ENCODE measurements around the gene ABHD17B. TPM values are rescaled to one million over a fixed set of nuclear protein-coding genes. Genes with fewer than 3 reads are reported as not detected.

ABHD17B gene
- total RNA-seq, 2 experiments from 2014 or later, result 31.0 to 47.7 TPM

GRCh38 chr9:71928806-71929205 is 17.8 kb upstream of the ABHD17B start:
- intact Hi-C loops (cut with micrococcal nuclease; ENCODE audit: unreplicated experiment), result no loop called here
- TF ChIP-seq EZH2phosphoT487 (IDR thresholded peaks at IDR 0.05; ENCODE audit: borderline replicate concordance, low read depth, low read length) (no peak), CTCF (conservative IDR thresholded peaks at IDR 0.05; ENCODE audit: low read length) (no peak)
- Histone ChIP-seq H3K36me3 (ENCODE audit: insufficient read depth, low read length) (no peaks in the 10 kb centered on the region), H3K9me2 (ENCODE audit: insufficient read depth, low read length) (no peaks in the 10 kb centered on the region), H3K27ac (ENCODE audit: low read depth, low read length, poor library complexity, severe bottlenecking) (no peak overlapping the region), H3K4me1 (ENCODE audit: insufficient read depth, low read length, poor library complexity, severe bottlenecking) (no peaks in the 10 kb centered on the region), H3K79me2 (ENCODE audit: insufficient read depth, low read depth, low read length) (peaks cover 19% of the 10 kb centered on the region; the same call in 1 of the 2 replicates), H3K4me3 (ENCODE audit: low read depth, low read length, poor library complexity, severe bottlenecking) (no peak overlapping the region), H2AFZ (ENCODE audit: low read length) (no peak overlapping the region), H3K9me3 (ENCODE audit: low read length) (no peaks in the 10 kb centered on the region), H4K20me1 (ENCODE audit: insufficient read depth, low read length) (0 out of 2 replicates have a peak, but pooled peaks cover 5% of the 10 kb centered on the region), H3K4me2 (ENCODE audit: low read length) (no peak overlapping the region)
- no peak for DNase-seq (ENCODE audit: low spot score)
- ChIA-PET CTCF (ENCODE audit: unreplicated experiment) (no interaction called here), POLR2A (interaction anchor here (0.6 to 1.6 kb wide), 3 partner anchors 10 to 459 kb away, joined by 4 to 7 read pairs (median 6); no protein-coding TSS in a partner anchor)
- no TSS peak for BruUV-seq (replicated peaks)

DNA sequence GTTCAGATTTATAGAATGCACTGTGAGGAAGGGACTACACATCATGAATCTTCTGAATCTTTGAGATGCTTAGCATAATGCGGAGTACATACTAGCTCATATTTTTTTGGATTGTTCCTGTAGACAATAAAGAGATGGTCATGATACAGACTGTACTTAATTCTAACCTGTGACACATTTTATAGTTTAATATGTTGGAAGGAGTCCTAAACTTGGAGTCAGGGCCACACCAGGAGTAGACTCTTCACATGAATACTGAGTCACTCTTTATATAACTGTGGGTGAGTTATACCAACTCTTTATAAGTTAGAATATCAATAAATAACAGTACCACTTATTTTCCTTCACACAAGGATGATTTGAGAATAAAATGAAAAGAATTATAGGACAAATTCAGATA is 17.4 kb upstream of the ABHD17B start:
- no peak overlapping the region for H2AFZ ChIP-seq (ENCODE audit: low read length)
- H3K9me3 ChIP-seq (ENCODE audit: low read length), result no peaks in the 10 kb centered on the region
- H3K27ac ChIP-seq (ENCODE audit: low read depth, low read length, poor library complexity, severe bottlenecking), result no peak overlapping the region
- H3K36me3 ChIP-seq (ENCODE audit: insufficient read depth, low read length), result no peaks in the 10 kb centered on the region
- ChIA-PET POLR2A (interaction anchor here (0.6 to 1.6 kb wide), 5 partner anchors 8 to 459 kb away, joined by 4 to 7 read pairs (median 6); no protein-coding TSS in a partner anchor), CTCF (ENCODE audit: unreplicated experiment) (interaction anchor here (0.8 kb wide), 1 partner anchor 12 kb away, joined by 3 read pairs; no protein-coding TSS in a partner anchor)
- no peak for DNase-seq (ENCODE audit: low spot score)
- no peak overlapping the region for H3K4me3 ChIP-seq (ENCODE audit: low read depth, low read length, poor library complexity, severe bottlenecking)
- TF ChIP-seq CTCF (conservative IDR thresholded peaks at IDR 0.05; ENCODE audit: low read length), result no peak
- TF ChIP-seq EZH2phosphoT487 (IDR thresholded peaks at IDR 0.05; ENCODE audit: borderline replicate concordance, low read depth, low read length), result no peak
- H3K4me2 ChIP-seq (ENCODE audit: low read length), result no peak overlapping the region
- H3K9me2 ChIP-seq (ENCODE audit: insufficient read depth, low read length), result no peaks in the 10 kb centered on the region
- H4K20me1 ChIP-seq (ENCODE audit: insufficient read depth, low read length), result 0 out of 2 replicates have a peak, but pooled peaks cover 5% of the 10 kb centered on the region
- H3K79me2 ChIP-seq (ENCODE audit: insufficient read depth, low read depth, low read length), result peaks cover 21% of the 10 kb centered on the region; the same call in 1 of the 2 replicates
- no peaks in the 10 kb centered on the region for H3K4me1 ChIP-seq (ENCODE audit: insufficient read depth, low read length, poor library complexity, severe bottlenecking)
- BruUV-seq (replicated peaks), result no TSS peak
- intact Hi-C loops (cut with micrococcal nuclease; ENCODE audit: unreplicated experiment), result no loop called here

- Histone ChIP-seq H3K36me3 (ENCODE audit: insufficient read depth, low read length) (peaks cover 15% of the 10 kb centered on the region), H2AFZ (ENCODE audit: low read length) (no peak overlapping the region), H3K9me2 (ENCODE audit: insufficient read depth, low read length) (no peaks in the 10 kb centered on the region), H3K79me2 (ENCODE audit: insufficient read depth, low read depth, low read length) (peaks cover 21% of the 10 kb centered on the region; the same call in 1 of the 2 replicates), H4K20me1 (ENCODE audit: insufficient read depth, low read length) (no peaks in the 10 kb centered on the region), H3K9me3 (ENCODE audit: low read length) (no peaks in the 10 kb centered on the region), H3K4me2 (ENCODE audit: low read length) (no peak overlapping the region), H3K4me1 (ENCODE audit: insufficient read depth, low read length, poor library complexity, severe bottlenecking) (peaks cover 6% of the 10 kb centered on the region), H3K4me3 (ENCODE audit: low read depth, low read length, poor library complexity, severe bottlenecking) (no peak overlapping the region), H3K27ac (ENCODE audit: low read depth, low read length, poor library complexity, severe bottlenecking) (no peak overlapping the region)
- intact Hi-C loops (cut with micrococcal nuclease; ENCODE audit: unreplicated experiment), result no loop called here
- no peak for DNase-seq (ENCODE audit: low spot score)
- ChIA-PET POLR2A (interaction anchor here (0.5 to 2.4 kb wide), 8 partner anchors 12 to 71 kb away, joined by 3 to 31 read pairs (median 4); partner anchors contain the start of genes ABHD17B and C9orf85), CTCF (ENCODE audit: unreplicated experiment) (interaction anchor here (1.1 to 1.3 kb wide), 2 partner anchors 11 to 12 kb away, joined by 3 to 4 read pairs; no protein-coding TSS in a partner anchor)
- TF ChIP-seq EZH2phosphoT487 (IDR thresholded peaks at IDR 0.05; ENCODE audit: borderline replicate concordance, low read depth, low read length) (no peak), CTCF (conservative IDR thresholded peaks at IDR 0.05; ENCODE audit: low read length) (no peak)
- BruUV-seq (replicated peaks), result no TSS peak
Observed at GRCh38 chr9:71925834-71926233, 14.8 kb upstream of the ABHD17B start.

All from OCI-LY7 (cell line).